ENCODE results near the gene CEP170B.

GRCh38 chr14:104845834-104846441 lies 19.1 kb upstream of the CEP170B start:
- TF ChIP-seq CTCF (IDR thresholded peaks at IDR 0.05; ENCODE audit: low read length) (no peak), EZH2 (IDR thresholded peaks at IDR 0.05; ENCODE audit: borderline replicate concordance, low read length) (no peak)
